Neural cell (in vitro differentiated cells): ENCODE data around the gene NIM1K.
"Not testable (repeated sequence)": the region's sequence is repeated elsewhere in the genome, so short reads cannot be mapped to it uniquely, and the experiment has no call there.

Experiments
- EP300 ChIP-seq: fragments of 450-650 bp; conservative IDR thresholded peaks from 2 replicates; pipeline ENCODE4 v1.6.1; 2014; ENCODE audit warnings: antibody characterized with exemption, mild to moderate bottlenecking, moderate library complexity; ENCODE audit not compliant: poor library complexity, severe bottlenecking
- POLR2AphosphoS5 ChIP-seq: IDR thresholded peaks from 2 replicates; pipeline ENCODE4 v1.6.1; 2012
- TF ChIP-seq, protein P1 (sequence below): fragments of 450-650 bp; IDR thresholded peaks from 2 replicates; pipeline ENCODE4 v1.5.1; 2014; ENCODE audit warnings: antibody characterized with exemption, mild to moderate bottlenecking, moderate library complexity; ENCODE audit not compliant: poor library complexity, severe bottlenecking

- TF ChIP-seq, protein P1, sequence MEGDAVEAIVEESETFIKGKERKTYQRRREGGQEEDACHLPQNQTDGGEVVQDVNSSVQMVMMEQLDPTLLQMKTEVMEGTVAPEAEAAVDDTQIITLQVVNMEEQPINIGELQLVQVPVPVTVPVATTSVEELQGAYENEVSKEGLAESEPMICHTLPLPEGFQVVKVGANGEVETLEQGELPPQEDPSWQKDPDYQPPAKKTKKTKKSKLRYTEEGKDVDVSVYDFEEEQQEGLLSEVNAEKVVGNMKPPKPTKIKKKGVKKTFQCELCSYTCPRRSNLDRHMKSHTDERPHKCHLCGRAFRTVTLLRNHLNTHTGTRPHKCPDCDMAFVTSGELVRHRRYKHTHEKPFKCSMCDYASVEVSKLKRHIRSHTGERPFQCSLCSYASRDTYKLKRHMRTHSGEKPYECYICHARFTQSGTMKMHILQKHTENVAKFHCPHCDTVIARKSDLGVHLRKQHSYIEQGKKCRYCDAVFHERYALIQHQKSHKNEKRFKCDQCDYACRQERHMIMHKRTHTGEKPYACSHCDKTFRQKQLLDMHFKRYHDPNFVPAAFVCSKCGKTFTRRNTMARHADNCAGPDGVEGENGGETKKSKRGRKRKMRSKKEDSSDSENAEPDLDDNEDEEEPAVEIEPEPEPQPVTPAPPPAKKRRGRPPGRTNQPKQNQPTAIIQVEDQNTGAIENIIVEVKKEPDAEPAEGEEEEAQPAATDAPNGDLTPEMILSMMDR, result not testable (repeated sequence)
- TF ChIP-seq POLR2AphosphoS5, EP300: not testable (repeated sequence)
Measured at GRCh38 chr5:43325624-43326023, 133.6 kb downstream of the NIM1K start.
